CD14-positive monocyte (primary cell): ENCODE results near the gene STX17. TPM values are rescaled to one million over a fixed set of nuclear protein-coding genes. Genes with fewer than 3 reads are reported as not detected.
"Not testable (repeated sequence)": the region's sequence is repeated elsewhere in the genome, so short reads cannot be mapped to it uniquely, and the experiment has no call there.

Experiments
- DNase-seq, 3 donors: peaks; one replicate each; pipeline ENCODE4 v3.0.0-alpha.2; 2011 to 2022
- H2AFZ ChIP-seq: 2 replicates; pipeline ENCODE4 v1.6.0; 2012; ENCODE audit warnings: mild to moderate bottlenecking, low read depth, low read length, inconsistent platforms; ENCODE audit not compliant: insufficient read depth, poor library complexity, severe bottlenecking
- H3K27ac ChIP-seq, 2 donors: 1 replicate in 1 of 2; 2 replicates in 1 of 2; pipeline ENCODE4 v1.5.1; 2012 to 2013; ENCODE audit warnings: low read length in 2 of 2, control low read depth in 1 of 2, inconsistent platforms in 1 of 2, low read depth in 1 of 2, mild to moderate bottlenecking in 1 of 2
- H3K27me3 ChIP-seq, 2 donors: one replicate each; pipeline versions ENCODE4 v1.6.0 to v1.6.1; 2011 to 2013; ENCODE audit warnings: low read length in 2 of 2; ENCODE audit not compliant: control insufficient read depth in 2 of 2, insufficient read depth in 2 of 2
- H3K36me3 ChIP-seq, 2 donors: replicated peaks in 1 of 2; 1 replicate in 1 of 2; 2 replicates in 1 of 2; pipeline versions ENCODE4 v1.5.1 to v1.6.1; 2012 to 2013; ENCODE audit warnings: low read length in 2 of 2, control low read depth in 1 of 2, inconsistent platforms in 1 of 2, mild to moderate bottlenecking in 1 of 2; ENCODE audit not compliant: insufficient read depth in 2 of 2, control insufficient read depth in 1 of 2
- H3K4me1 ChIP-seq, 2 donors: 1 replicate in 1 of 2; 2 replicates in 1 of 2; pipeline versions ENCODE4 v1.5.1 to v1.6.1; 2012 to 2013; ENCODE audit warnings: low read length in 2 of 2, control low read depth in 1 of 2, inconsistent platforms in 1 of 2, mild to moderate bottlenecking in 1 of 2, moderate library complexity in 1 of 2; ENCODE audit not compliant: insufficient read depth in 2 of 2, control insufficient read depth in 1 of 2
- H3K4me2 ChIP-seq: replicated peaks from 2 replicates; pipeline ENCODE3; 2012; ENCODE audit warnings: low read length, moderate library complexity, mild to moderate bottlenecking; ENCODE audit not compliant: poor library complexity, severe bottlenecking; ENCODE audit errors: extremely low read depth
- H3K4me3 ChIP-seq, 3 experiments: fragments of 200-600 bp in 1 of 3; sonication (generic) in 1 of 3; replicated peaks in 1 of 3; 1 replicate in 2 of 3; 2 replicates in 1 of 3; pipeline ENCODE4 v1.5.1; 2011 to 2013; ENCODE audit warnings: low read length in 3 of 3, mild to moderate bottlenecking in 3 of 3, control low read depth in 2 of 3, low read depth in 2 of 3, inconsistent platforms in 1 of 3, moderate library complexity in 1 of 3
- H3K79me2 ChIP-seq: 2 replicates; pipeline ENCODE4 v1.6.0; 2012; ENCODE audit warnings: mild to moderate bottlenecking, control low read depth, inconsistent platforms, low read length, moderate library complexity; ENCODE audit not compliant: insufficient read depth
- H3K9ac ChIP-seq: 2 replicates; pipeline ENCODE4 v1.6.0; 2017; ENCODE audit warnings: low read length, mild to moderate bottlenecking; ENCODE audit not compliant: insufficient read depth, poor library complexity, severe bottlenecking
- H3K9me3 ChIP-seq, 2 donors: replicated peaks in 1 of 2; 1 replicate in 1 of 2; 2 replicates in 1 of 2; pipeline versions ENCODE4 v1.5.1 to v1.6.1; 2012 to 2013; ENCODE audit warnings: low read length in 2 of 2, control low read depth in 1 of 2; ENCODE audit not compliant: control insufficient read depth in 1 of 2, insufficient read depth in 1 of 2
- H4K20me1 ChIP-seq: 2 replicates; pipeline ENCODE4 v1.6.0; 2012; ENCODE audit warnings: mild to moderate bottlenecking, low read length, control low read depth, moderate library complexity; ENCODE audit not compliant: insufficient read depth
- H3K27ac Mint-ChIP-seq, 7 donors: one replicate each; pipeline ENCODE4 v1.8.0; 2020; ENCODE audit warnings: mild to moderate bottlenecking in 7 of 7, mixed read lengths in 7 of 7, moderate library complexity in 6 of 7, inconsistent platforms in 2 of 7
- H3K27me3 Mint-ChIP-seq, 3 donors: one replicate each; pipeline ENCODE4 v1.8.0; 2021 to 2022; ENCODE audit warnings: low read depth in 3 of 3, mild to moderate bottlenecking in 3 of 3, mixed read lengths in 3 of 3, moderate library complexity in 3 of 3, inconsistent platforms in 1 of 3
- H3K36me3 Mint-ChIP-seq, 2 donors: one replicate each; pipeline ENCODE4 v1.8.0; 2020; ENCODE audit warnings: mixed read lengths in 2 of 2, inconsistent platforms in 1 of 2, mild to moderate bottlenecking in 1 of 2
- H3K4me1 Mint-ChIP-seq: one replicate; pipeline ENCODE4 v1.8.0; 2020; ENCODE audit warnings: mild to moderate bottlenecking, mixed read lengths
- H3K4me3 Mint-ChIP-seq, 2 donors: one replicate each; pipeline ENCODE4 v1.8.0; 2020; ENCODE audit warnings: mild to moderate bottlenecking in 2 of 2, mixed read lengths in 2 of 2, moderate library complexity in 1 of 2
- H3K9me3 Mint-ChIP-seq, 7 donors: one replicate each; pipeline ENCODE4 v1.8.0; 2020 to 2022; ENCODE audit warnings: mixed read lengths in 7 of 7, mild to moderate bottlenecking in 6 of 7, moderate library complexity in 6 of 7, inconsistent platforms in 2 of 7
- CTCF ChIP-seq: fragments of 200-600 bp; IDR thresholded peaks from one replicate; pipeline ENCODE4 v1.8.0; 2022; ENCODE audit warnings: antibody characterized with exemption, mild to moderate bottlenecking
- WGBS: methylation state at CpG from one replicate; pipeline ENCODE4 v1.1.5; 2013; ENCODE audit warnings: missing lambda C conversion rate; ENCODE audit not compliant: insufficient coverage; 5-methylcytosine and 5-hydroxymethylcytosine counted together
- intact Hi-C, 2 donors: fragments of 100-400 bp; cut with micrococcal nuclease; formaldehyde crosslinking; loops; one replicate each; pipeline versions ENCODE4 v1.15.0 to v1.15.1; 2023
- polyA minus RNA-seq: library from RNA; depleted of rRNA, polyadenylated mRNA; stranded (reverse); fragments of >200 nt; gene quantifications from 2 replicates; pipeline ENCODE4 v1.2.3, GENCODE V29; 2012
- polyA plus RNA-seq, 3 donors: library from polyadenylated mRNA; depleted of rRNA in 1 of 3; unstranded in 2 of 3; stranded (reverse) in 1 of 3; fragments of 300-500 nt in 2 of 3; fragments of >200 nt in 1 of 3; fragmentation: Illumina TruSeq in 2 of 3; gene quantifications; 1 replicate in 2 of 3; 2 replicates in 1 of 3; pipeline ENCODE4 v1.2.3, GENCODE V29; 2012 to 2021
- total RNA-seq, 12 experiments: library from RNA in 1 of 12; stranded (reverse) in 1 of 12; fragments of 120-200 nt in 1 of 12; gene quantifications; one replicate each; pipeline ENCODE4 v1.2.4 and lab custom pipeline; 2013 to 2026; ENCODE audit warnings: mixed read lengths in 6 of 12, inconsistent platforms in 1 of 12

The STX17 gene
- 15.6 TPM for total RNA-seq (2013)
- 10 to 100 TPM; 10.3 to 16.8 (median 10.6) TPM for polyA plus RNA-seq
- 5.5 and 7.7 TPM in 2 replicates for polyA minus RNA-seq
- total RNA-seq (lab: John Stamatoyannopoulos, UW): 8.3 to 27.1 (median 19.9) reads per million in 11 experiments

DNA sequence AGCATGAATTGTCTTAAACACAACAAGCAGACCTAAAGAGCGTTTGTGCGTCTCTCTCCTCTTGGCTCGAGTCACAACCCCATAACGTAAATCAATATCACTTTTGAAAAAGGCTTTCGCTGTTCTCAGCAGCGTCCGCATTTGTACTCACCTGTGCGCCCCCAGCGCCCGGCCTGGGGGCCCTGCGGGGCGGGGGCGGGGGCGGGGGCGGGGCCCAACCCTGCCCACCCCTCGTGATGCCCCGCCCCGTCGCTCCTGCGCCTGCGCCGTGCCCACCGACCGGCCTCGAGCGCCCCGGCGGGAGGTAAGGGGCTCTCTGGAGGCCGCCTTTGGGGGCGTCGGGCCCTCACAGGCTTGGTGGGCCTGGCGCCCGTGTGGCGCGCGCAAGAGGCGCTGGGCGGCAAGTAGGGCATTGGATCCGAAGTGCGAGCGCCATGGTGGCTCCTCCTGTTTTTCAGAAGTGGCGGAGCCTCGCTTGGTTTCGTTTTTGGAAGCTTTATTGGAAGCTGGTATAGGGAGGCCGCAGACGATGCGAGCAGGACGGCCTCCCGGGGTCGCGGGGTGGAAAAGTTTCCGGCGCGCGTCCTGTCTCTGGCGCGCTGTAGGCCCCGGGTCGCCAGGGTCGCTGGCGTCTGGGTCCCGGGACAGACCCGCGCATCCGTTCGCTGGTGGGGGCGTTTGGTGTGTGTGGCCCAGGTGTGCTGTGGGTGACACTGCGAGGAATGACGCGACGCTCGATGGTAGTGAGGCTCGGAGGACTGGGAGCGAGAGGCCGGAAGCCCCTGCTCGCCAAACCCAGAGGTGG is at the start of gene STX17:
Gene STX17 (plus strand): TSS at position 252 of the 805 bp plus-strand sequence. CDS start 8,586 bp downstream, outside the sequence.
- Histone ChIP-seq H3K27ac (peak within 1 kb of the TSS; percentile 72 to 95), H3K79me2 (peaks cover 15% of the 10 kb centered on the region), H4K20me1 (no peaks in the 10 kb centered on the region), H3K27me3 (no peaks in the 10 kb centered on the region), H3K4me2 (peak within 1 kb of the TSS; percentile 77), H3K4me3 (peak within 1 kb of the TSS; percentile 82 to 85 (median 83)), H3K4me1 (peaks cover 8 to 17% of the 10 kb centered on the region in 2 donors), H3K36me3 (no peaks in the 10 kb centered on the region), H3K9ac (peak within 1 kb of the TSS; percentile 95), H2AFZ (peak within 1 kb of the TSS; percentile 92), H3K9me3 (peaks cover 0 to 2% of the 10 kb centered on the region in 2 donors)
- intact Hi-C loops: loop anchor here (5.0 to 10.0 kb wide), 3 partner anchors 82 to 684 kb away; partner anchors contain the start of genes NR4A3 (in 2 of the 2), ALG2 (in 1 of the 2) and SEC61B (in 1 of the 2)
- no peak for TF ChIP-seq CTCF
- H3K27me3 Mint-ChIP-seq: peaks cover 1 to 7% (median 5%) of the 10 kb centered on the region in 3 donors
- peaks cover 0 to 18% (median 4%) of the 10 kb centered on the region in 7 donors for H3K9me3 Mint-ChIP-seq
- H3K27ac Mint-ChIP-seq: peak within 1 kb of the TSS; percentile 87 to 96 (median 93)
- H3K4me1 Mint-ChIP-seq: peaks cover 21% of the 10 kb centered on the region
- peak; percentile 51 to 62 (median 60) for DNase-seq
- under 1% methylated on average over 74 of the region's 76 CpGs for WGBS
- peak within 1 kb of the TSS; percentile 98 to 99 for H3K4me3 Mint-ChIP-seq
- peaks cover 4% of the 10 kb centered on the region in 2 donors for H3K36me3 Mint-ChIP-seq

DNA sequence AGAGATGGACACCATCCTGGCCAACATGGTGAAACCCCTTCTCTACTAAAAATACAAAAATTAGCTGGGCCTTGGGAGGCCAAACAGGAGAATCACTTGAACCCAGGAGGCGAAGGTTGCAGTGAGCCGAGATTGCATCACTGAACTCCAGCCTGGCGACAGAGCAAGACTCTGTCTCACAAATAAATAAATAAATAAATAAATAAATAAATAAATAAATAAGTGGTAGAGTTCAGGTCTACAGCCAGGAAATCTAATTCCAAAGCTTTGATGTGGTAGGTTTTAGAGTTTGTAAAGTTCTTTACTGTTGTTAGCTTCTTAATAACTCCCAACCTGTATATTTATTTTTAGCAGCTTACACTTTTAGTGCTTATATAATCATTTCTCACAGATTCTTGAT is 48.9 kb upstream of the STX17 start:
- WGBS: no CpG with 5 or more reads among the region's 3 CpGs
- H3K27ac Mint-ChIP-seq, H3K4me2 ChIP-seq, H2AFZ ChIP-seq, H3K4me1 ChIP-seq, H3K27ac ChIP-seq, H3K4me3 Mint-ChIP-seq, H3K36me3 ChIP-seq, H4K20me1 ChIP-seq, H3K9me3 Mint-ChIP-seq, H3K9me3 ChIP-seq, H3K4me3 ChIP-seq, H3K79me2 ChIP-seq, H3K27me3 ChIP-seq, H3K27me3 Mint-ChIP-seq, H3K4me1 Mint-ChIP-seq, DNase-seq, H3K36me3 Mint-ChIP-seq, intact Hi-C loops, H3K9ac ChIP-seq: not testable (repeated sequence)
